Lower leg skin (tissue), 3 donors: ENCODE data around the gene PALM3.

ENCODE experiments used
- POLR2A ChIP-seq, 2 donors: fragments of 450-650 bp; IDR thresholded peaks; one replicate each; pipeline ENCODE4 v1.6.1; 2016 to 2017; ENCODE audit warnings: antibody characterized with exemption in 2 of 2, mild to moderate bottlenecking in 1 of 2, moderate library complexity in 1 of 2
- TF ChIP-seq, protein P1 (sequence below), 3 donors: fragments of 450-650 bp; IDR thresholded peaks; one replicate each; pipeline ENCODE4 v1.5.1; 2016; ENCODE audit warnings: antibody characterized with exemption in 3 of 3, mild to moderate bottlenecking in 3 of 3, moderate library complexity in 2 of 3

GRCh38 chr19:14056741-14057356, 5.0 kb downstream of the PALM3 start:
- TF ChIP-seq, protein P1, sequence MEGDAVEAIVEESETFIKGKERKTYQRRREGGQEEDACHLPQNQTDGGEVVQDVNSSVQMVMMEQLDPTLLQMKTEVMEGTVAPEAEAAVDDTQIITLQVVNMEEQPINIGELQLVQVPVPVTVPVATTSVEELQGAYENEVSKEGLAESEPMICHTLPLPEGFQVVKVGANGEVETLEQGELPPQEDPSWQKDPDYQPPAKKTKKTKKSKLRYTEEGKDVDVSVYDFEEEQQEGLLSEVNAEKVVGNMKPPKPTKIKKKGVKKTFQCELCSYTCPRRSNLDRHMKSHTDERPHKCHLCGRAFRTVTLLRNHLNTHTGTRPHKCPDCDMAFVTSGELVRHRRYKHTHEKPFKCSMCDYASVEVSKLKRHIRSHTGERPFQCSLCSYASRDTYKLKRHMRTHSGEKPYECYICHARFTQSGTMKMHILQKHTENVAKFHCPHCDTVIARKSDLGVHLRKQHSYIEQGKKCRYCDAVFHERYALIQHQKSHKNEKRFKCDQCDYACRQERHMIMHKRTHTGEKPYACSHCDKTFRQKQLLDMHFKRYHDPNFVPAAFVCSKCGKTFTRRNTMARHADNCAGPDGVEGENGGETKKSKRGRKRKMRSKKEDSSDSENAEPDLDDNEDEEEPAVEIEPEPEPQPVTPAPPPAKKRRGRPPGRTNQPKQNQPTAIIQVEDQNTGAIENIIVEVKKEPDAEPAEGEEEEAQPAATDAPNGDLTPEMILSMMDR (IDR thresholded peaks at IDR 0.05), result no peak
- no peak for TF ChIP-seq POLR2A (IDR thresholded peaks at IDR 0.05)
